Uterus (tissue), 4 donors: Measurements from ENCODE around the gene SNCB. TPM values are rescaled to one million over a fixed set of nuclear protein-coding genes. Genes with fewer than 3 reads are reported as not detected.

ENCODE experiments used
- DNase-seq, 2 donors: peaks; one replicate each; pipeline ENCODE4 v3.0.0-alpha.2; 2019 to 2020
- H3K27ac ChIP-seq, 2 donors: fragments of 200-600 bp; sonication (generic); 1 replicate in 1 of 2; 2 replicates in 1 of 2; pipeline ENCODE4 v1.5.1; 2016 to 2018
- H3K27me3 ChIP-seq, 2 donors: fragments of 200-600 bp; sonication (generic); one replicate each; pipeline ENCODE4 v1.5.1; 2018 to 2019; ENCODE audit warnings: control low read depth in 1 of 2
- H3K36me3 ChIP-seq, 2 donors: fragments of 200-600 bp; sonication (generic); one replicate each; pipeline ENCODE4 v1.5.1; 2019; ENCODE audit warnings: control low read depth in 1 of 2
- H3K4me1 ChIP-seq, 2 donors: fragments of 200-600 bp; sonication (generic); one replicate each; pipeline ENCODE4 v1.5.1; 2018 to 2019; ENCODE audit warnings: control low read depth in 1 of 2
- H3K4me3 ChIP-seq, 2 donors: fragments of 200-600 bp; sonication (generic); 1 replicate in 1 of 2; 2 replicates in 1 of 2; pipeline ENCODE4 v1.5.1; 2018 to 2019; ENCODE audit warnings: mild to moderate bottlenecking in 1 of 2
- H3K9me3 ChIP-seq, 2 donors: fragments of 200-600 bp; sonication (generic); one replicate each; pipeline ENCODE4 v1.5.1; 2019; ENCODE audit warnings: control low read depth in 1 of 2
- POLR2A ChIP-seq, 2 donors: fragments of 450-650 bp; IDR thresholded peaks; one replicate each; pipeline ENCODE4 v1.6.1; 2016; ENCODE audit warnings: antibody characterized with exemption in 2 of 2, mild to moderate bottlenecking in 1 of 2, moderate library complexity in 1 of 2
- intact Hi-C: fragments of 100-400 bp; cut with DNase I; formaldehyde crosslinking; loops from one replicate; pipeline ENCODE4 v1.15.1; 2023; ENCODE audit warnings: low total_unique reads
- total RNA-seq, 4 donors: library from RNA; depleted of rRNA in 3 of 4; stranded (reverse); fragments of >200 nt in 3 of 4; gene quantifications; one replicate each; pipeline versions ENCODE4 v1.1.0 to v1.2.4, GENCODE V29; 2014 to 2023
- TF ChIP-seq, protein P1 (sequence below), 4 experiments: fragments of 200-600 bp in 2 of 4; fragments of 450-650 bp in 2 of 4; sonication (generic) in 2 of 4; IDR thresholded peaks; one replicate each; pipeline ENCODE4 v1.5.1; 2016 to 2019; ENCODE audit warnings: antibody characterized with exemption in 4 of 4, mild to moderate bottlenecking in 2 of 4, moderate library complexity in 1 of 4
- donor health status: DM: yes; HTN: yes; CAD: no.

The SNCB gene
- total RNA-seq, 4 donors from 2014 or later: not detected

DNA sequence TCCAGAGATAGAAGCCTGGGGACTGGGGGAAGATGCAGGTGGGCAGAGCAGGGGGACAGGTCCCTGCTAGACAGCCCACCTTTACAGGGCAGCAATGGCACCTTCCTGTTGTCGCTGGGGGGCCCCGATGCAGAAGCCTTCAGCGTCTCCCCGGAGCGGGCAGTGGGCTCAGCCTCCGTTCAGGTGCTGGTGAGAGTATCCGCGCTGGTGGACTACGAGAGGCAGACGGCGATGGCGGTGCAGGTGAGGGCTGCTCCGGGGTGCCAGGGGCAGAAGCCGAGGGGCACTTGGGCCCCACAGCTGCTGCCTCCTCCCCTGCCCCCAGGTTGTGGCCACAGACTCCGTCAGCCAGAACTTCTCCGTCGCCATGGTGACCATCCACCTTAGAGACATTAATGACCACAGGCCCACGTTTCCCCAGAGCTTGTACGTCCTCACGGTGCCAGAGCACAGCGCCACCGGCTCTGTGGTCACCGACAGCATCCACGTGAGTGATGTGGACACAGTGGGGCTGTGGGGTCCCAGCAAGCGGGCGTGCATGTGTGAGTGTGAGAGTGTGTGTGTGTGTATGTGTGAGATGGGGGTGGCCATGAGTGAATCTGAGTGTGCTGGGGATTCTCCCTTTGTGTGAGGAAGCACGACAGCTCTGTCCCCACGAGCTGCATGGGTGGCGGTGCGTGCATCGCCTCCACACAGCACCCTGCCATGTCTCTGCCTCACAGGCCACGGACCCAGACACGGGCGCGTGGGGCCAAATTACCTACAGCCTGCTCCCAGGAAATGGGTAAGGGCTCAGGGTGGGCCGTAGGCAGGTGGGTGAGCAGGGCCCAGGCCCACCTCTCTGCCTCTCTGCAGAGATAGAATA is 52.8 kb downstream of the SNCB start:
- no peak for DNase-seq
- Histone ChIP-seq H3K4me1 (no peaks in the 10 kb centered on the region), H3K27me3 (no peaks in the 10 kb centered on the region), H3K27ac (no peak overlapping the region), H3K36me3 (no peaks in the 10 kb centered on the region), H3K4me3 (no peak overlapping the region), H3K9me3 (no peaks in the 10 kb centered on the region)
- intact Hi-C loops: no loop called here
- no peak for TF ChIP-seq POLR2A (IDR thresholded peaks at IDR 0.05)
- TF ChIP-seq, protein P1, sequence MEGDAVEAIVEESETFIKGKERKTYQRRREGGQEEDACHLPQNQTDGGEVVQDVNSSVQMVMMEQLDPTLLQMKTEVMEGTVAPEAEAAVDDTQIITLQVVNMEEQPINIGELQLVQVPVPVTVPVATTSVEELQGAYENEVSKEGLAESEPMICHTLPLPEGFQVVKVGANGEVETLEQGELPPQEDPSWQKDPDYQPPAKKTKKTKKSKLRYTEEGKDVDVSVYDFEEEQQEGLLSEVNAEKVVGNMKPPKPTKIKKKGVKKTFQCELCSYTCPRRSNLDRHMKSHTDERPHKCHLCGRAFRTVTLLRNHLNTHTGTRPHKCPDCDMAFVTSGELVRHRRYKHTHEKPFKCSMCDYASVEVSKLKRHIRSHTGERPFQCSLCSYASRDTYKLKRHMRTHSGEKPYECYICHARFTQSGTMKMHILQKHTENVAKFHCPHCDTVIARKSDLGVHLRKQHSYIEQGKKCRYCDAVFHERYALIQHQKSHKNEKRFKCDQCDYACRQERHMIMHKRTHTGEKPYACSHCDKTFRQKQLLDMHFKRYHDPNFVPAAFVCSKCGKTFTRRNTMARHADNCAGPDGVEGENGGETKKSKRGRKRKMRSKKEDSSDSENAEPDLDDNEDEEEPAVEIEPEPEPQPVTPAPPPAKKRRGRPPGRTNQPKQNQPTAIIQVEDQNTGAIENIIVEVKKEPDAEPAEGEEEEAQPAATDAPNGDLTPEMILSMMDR (IDR thresholded peaks at IDR 0.05): no peak

DNA sequence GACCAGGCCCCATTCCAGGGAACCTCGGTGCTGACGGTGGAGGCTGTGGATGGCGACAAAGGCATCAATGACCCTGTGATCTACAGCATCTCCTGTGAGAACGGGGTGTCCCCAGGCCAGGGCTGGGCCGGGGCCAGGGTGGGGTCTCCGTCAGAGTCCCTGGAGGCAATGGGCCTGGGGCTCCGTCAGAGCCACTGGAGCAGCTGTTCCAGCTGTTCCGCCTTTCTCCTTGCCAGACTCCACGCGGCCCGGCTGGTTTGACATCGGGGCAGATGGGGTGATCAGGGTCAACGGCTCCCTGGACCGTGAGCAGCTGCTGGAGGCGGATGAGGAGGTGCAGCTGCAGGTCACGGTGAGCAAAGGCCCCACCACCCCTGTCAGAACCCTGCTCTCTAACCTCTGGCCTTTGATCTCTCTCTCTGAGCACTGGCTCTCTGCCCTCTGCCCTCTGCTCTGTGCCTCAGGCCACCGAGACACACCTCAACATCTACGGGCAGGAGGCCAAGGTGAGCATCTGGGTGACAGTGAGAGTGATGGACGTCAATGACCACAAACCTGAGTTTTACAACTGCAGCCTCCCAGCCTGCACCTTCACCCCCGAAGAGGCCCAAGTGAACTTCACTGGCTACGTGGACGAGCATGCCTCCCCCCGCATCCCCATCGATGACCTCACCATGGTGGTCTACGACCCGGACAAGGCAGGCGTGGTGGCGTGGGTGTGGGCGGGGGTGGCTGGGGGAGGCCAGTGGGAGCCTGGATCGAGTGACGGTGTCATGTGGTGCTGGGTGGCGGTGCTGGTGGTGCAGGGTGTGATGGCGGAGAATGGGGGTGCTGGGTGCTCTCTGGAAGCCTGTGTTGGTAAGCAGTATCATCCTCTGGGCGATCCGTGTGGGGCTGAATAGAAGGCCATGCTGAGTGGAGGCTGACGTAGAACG is 54.6 kb downstream of the SNCB start:
- Histone ChIP-seq H3K4me3 (no peak overlapping the region), H3K4me1 (no peaks in the 10 kb centered on the region), H3K27me3 (no peaks in the 10 kb centered on the region), H3K36me3 (no peaks in the 10 kb centered on the region), H3K9me3 (no peaks in the 10 kb centered on the region), H3K27ac (no peak overlapping the region)
- TF ChIP-seq, protein P1 (IDR thresholded peaks at IDR 0.05): no peak
- no peak for TF ChIP-seq POLR2A (IDR thresholded peaks at IDR 0.05)
- intact Hi-C loops: no loop called here
- no peak for DNase-seq

DNA sequence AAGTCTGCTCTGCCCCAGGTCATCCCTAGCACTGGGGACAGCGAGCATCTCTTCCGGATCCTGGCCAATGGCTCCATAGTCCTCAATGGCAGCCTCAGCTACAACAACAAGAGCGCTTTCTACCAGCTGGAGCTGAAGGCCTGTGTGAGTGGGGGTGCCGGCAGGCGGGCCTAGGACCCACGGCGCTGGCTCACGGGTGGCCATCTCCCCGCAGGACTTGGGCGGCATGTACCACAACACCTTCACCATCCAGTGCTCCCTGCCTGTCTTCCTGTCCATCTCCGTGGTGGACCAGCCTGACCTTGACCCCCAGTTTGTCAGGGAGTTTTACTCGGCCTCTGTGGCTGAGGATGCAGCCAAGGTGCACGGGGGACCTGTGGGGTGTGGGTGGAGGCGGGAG is 55.3 kb downstream of the SNCB start:
- H3K4me3 ChIP-seq: no peak overlapping the region
- H3K9me3 ChIP-seq: no peaks in the 10 kb centered on the region
- H3K4me1 ChIP-seq: no peaks in the 10 kb centered on the region
- H3K27me3 ChIP-seq: no peaks in the 10 kb centered on the region
- no peak for DNase-seq
- intact Hi-C loops: no loop called here
- no peaks in the 10 kb centered on the region for H3K36me3 ChIP-seq
- H3K27ac ChIP-seq: no peak overlapping the region
- TF ChIP-seq POLR2A (IDR thresholded peaks at IDR 0.05): no peak
- TF ChIP-seq, protein P1 (IDR thresholded peaks at IDR 0.05): no peak

DNA sequence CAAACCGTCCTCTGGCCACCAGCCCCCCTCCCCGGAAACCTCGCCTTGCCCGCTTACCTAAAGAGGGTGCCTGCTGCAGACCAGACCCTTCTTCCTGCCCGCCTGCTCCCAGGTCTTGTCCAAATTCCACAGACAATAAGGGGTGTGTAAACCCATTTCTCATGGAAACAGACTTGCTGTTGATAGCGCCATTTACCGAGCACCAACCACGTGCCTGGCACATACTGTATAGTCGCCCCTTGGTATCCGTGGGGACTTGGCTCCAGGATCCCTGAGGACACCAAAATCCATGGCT is 56.1 kb downstream of the SNCB start:
- Histone ChIP-seq H3K27ac (no peak overlapping the region), H3K4me3 (no peak overlapping the region), H3K4me1 (no peaks in the 10 kb centered on the region), H3K9me3 (no peaks in the 10 kb centered on the region), H3K27me3 (no peaks in the 10 kb centered on the region), H3K36me3 (no peaks in the 10 kb centered on the region)
- DNase-seq: no peak
- TF ChIP-seq POLR2A (IDR thresholded peaks at IDR 0.05): no peak
- TF ChIP-seq, protein P1 (IDR thresholded peaks at IDR 0.05): no peak
- intact Hi-C loops: no loop called here
